MCF 10A (cell line): Measurements from ENCODE around the gene ADK. TPM values are rescaled to one million over a fixed set of nuclear protein-coding genes. Genes with fewer than 3 reads are reported as not detected.

Experiments used
- BruUV-seq: library from RNA; stranded (reverse); fragments of 400-500 nt; replicated peaks from 2 replicates; lab custom pipeline; 2021; lab: Mats Ljungman, UMichigan
- CTCF ChIA-PET: fragments of 300-600 bp; sonication (Branson Sonifier 250); formaldehyde crosslinking; extraction: SDS; loops from one replicate; lab custom pipeline; 2021; ENCODE audit warnings: antibody characterized with exemption, inconsistent platforms; lab: Yijun Ruan, JAX
- POLR2A ChIA-PET: fragments of 300-600, 350-650 bp; sonication (Branson Sonifier 250); formaldehyde crosslinking; extraction: SDS; loops from one replicate; lab custom pipeline; 2020; ENCODE audit warnings: antibody characterized with exemption, inconsistent platforms; lab: Yijun Ruan, JAX
- DNase-seq: peaks from one replicate; pipeline ENCODE4 v3.0.0-alpha.2; 2018; ENCODE audit not compliant: unreplicated experiment
- H3K27ac Mint-ChIP-seq: one replicate; pipeline ENCODE4 v1.8.0; 2022; ENCODE audit warnings: mild to moderate bottlenecking, low read depth, mixed read lengths; ENCODE audit not compliant: unreplicated experiment
- H3K27me3 Mint-ChIP-seq: one replicate; pipeline ENCODE4 v1.8.0; 2022; ENCODE audit warnings: mixed read lengths; ENCODE audit not compliant: insufficient read depth, unreplicated experiment
- H3K36me3 Mint-ChIP-seq: one replicate; pipeline ENCODE4 v1.8.0; 2022; ENCODE audit warnings: mild to moderate bottlenecking, moderate library complexity, mixed read lengths; ENCODE audit not compliant: insufficient read depth, unreplicated experiment
- H3K4me1 Mint-ChIP-seq: one replicate; pipeline ENCODE4 v1.8.0; 2022; ENCODE audit warnings: mixed read lengths; ENCODE audit not compliant: insufficient read depth, unreplicated experiment
- H3K4me3 Mint-ChIP-seq: one replicate; pipeline ENCODE4 v1.8.0; 2022; ENCODE audit warnings: mild to moderate bottlenecking, moderate library complexity, mixed read lengths; ENCODE audit not compliant: unreplicated experiment
- H3K9me3 Mint-ChIP-seq: one replicate; pipeline ENCODE4 v1.8.0; 2022; ENCODE audit warnings: mixed read lengths; ENCODE audit not compliant: unreplicated experiment
- intact Hi-C: fragments of 100-400 bp; cut with micrococcal nuclease; formaldehyde crosslinking; loops from 2 replicates; pipeline ENCODE4 v1.14.1; 2022
- total RNA-seq: library from RNA; stranded (reverse); gene quantifications from 2 replicates; pipeline ENCODE4 v1.2.3, GENCODE V29; 2022
- TF ChIP-seq, protein P1 (sequence below): fragments of 200-600 bp; IDR thresholded peaks from one replicate; pipeline ENCODE4 v1.8.0; 2022; ENCODE audit warnings: antibody characterized with exemption, mild to moderate bottlenecking; ENCODE audit not compliant: unreplicated experiment

ADK gene
- total RNA-seq, 1 experiment from 2014 or later = 98.6 TPM

DNA sequence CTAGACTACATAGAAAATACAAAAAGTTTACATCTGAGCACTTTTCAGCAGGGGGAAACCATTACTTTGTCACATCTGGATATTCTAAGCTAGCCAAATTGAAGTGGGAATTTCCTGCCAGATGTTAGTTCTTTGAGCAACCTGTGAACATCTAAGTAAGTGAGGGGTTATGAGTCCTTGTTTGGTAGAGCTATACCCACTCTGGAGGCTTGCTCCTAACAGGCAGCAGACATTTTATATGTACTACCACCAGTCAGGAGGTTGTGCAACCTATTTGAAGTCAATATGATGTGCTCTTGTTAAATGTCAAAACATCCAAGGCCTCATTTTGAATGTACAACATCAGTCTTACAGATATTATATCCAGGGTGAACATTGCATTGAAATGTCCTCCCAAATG, 532.0 kb downstream of the ADK start:
- Mint-ChIP-seq H3K27ac (no peak overlapping the region), H3K4me1 (no peaks in the 10 kb centered on the region), H3K27me3 (no peaks in the 10 kb centered on the region), H3K36me3 (peaks cover 16% of the 10 kb centered on the region), H3K4me3 (no peak overlapping the region), H3K9me3 (no peaks in the 10 kb centered on the region)
- POLR2A ChIA-PET = interaction anchor here (0.9 to 1.2 kb wide), 2 partner anchors 21 to 221 kb away, joined by 3 to 6 read pairs; no protein-coding TSS in a partner anchor
- CTCF ChIA-PET = interaction anchor here (0.6 kb wide), 1 partner anchor 281 kb away, joined by 3 read pairs; no protein-coding TSS in a partner anchor
- TF ChIP-seq, protein P1, sequence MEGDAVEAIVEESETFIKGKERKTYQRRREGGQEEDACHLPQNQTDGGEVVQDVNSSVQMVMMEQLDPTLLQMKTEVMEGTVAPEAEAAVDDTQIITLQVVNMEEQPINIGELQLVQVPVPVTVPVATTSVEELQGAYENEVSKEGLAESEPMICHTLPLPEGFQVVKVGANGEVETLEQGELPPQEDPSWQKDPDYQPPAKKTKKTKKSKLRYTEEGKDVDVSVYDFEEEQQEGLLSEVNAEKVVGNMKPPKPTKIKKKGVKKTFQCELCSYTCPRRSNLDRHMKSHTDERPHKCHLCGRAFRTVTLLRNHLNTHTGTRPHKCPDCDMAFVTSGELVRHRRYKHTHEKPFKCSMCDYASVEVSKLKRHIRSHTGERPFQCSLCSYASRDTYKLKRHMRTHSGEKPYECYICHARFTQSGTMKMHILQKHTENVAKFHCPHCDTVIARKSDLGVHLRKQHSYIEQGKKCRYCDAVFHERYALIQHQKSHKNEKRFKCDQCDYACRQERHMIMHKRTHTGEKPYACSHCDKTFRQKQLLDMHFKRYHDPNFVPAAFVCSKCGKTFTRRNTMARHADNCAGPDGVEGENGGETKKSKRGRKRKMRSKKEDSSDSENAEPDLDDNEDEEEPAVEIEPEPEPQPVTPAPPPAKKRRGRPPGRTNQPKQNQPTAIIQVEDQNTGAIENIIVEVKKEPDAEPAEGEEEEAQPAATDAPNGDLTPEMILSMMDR = no peak
- BruUV-seq = no TSS peak
- intact Hi-C loops = no loop called here
- DNase-seq = no peak

DNA sequence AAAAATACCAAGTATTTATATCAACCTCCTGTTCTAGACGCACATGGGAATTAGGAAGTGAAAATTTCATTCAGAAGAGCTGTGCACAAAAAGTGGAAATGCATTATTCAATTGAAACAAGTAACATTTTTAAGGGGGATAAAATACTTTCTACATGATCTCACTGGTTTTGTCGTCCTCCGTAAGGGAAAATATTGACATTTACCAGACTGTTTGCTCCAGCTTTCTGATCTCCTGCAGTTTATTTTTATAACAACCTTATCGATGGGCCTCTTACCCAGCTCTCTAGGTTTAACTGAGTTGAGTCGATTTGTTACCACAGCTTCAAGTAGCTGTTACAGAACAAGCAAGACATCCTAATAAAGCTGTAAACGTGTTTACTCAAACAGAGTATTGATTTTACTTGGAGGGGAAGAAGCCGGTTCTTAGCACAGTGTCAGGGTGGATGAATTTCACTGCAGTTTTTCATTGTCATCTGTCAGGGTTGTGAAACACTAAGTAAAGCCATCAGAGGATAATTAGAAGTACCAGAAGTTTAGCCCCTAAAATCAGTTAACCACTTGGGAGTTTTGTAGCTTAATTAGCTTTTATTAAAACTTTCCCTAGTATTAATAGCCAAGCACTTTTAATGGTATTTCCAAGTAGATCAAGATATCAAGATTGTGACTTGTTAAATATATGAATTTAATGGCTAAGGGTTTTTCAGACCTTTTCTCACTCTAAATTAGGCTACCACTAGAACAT, 532.8 kb downstream of the ADK start:
- Mint-ChIP-seq H3K4me3 (no peak overlapping the region), H3K9me3 (no peaks in the 10 kb centered on the region), H3K4me1 (no peaks in the 10 kb centered on the region), H3K36me3 (peaks cover 13% of the 10 kb centered on the region), H3K27ac (no peak overlapping the region), H3K27me3 (no peaks in the 10 kb centered on the region)
- BruUV-seq = no TSS peak
- ChIA-PET POLR2A (interaction anchor here (1.2 kb wide), 1 partner anchor 22 kb away, joined by 3 read pairs; no protein-coding TSS in a partner anchor), CTCF (no interaction called here)
- intact Hi-C loops = no loop called here
- no peak for DNase-seq
- TF ChIP-seq, protein P1 = no peak

DNA sequence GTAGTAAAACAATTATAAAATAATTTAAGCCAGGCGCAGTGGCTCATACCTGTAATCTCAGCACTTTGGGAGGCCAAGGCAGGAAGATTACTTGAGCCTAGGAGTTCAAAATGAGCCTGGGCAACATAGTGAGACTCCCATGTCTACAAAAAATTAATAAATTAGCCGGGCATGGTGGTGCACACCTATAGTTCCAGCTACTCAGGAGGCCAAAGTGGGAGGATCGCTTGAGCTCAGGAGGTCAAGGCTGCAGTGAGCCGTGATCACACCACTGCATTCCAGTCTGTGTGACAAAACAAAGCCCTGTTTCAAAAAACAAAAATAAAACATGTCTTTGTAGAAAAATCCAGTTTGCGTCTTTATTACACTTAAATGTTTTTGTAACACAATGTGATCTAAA, 533.4 kb downstream of the ADK start:
- H3K36me3 Mint-ChIP-seq = peaks cover 13% of the 10 kb centered on the region
- CTCF ChIA-PET = no interaction called here
- no TSS peak for BruUV-seq
- H3K4me1 Mint-ChIP-seq = no peaks in the 10 kb centered on the region
- no peak overlapping the region for H3K27ac Mint-ChIP-seq
- H3K9me3 Mint-ChIP-seq = no peaks in the 10 kb centered on the region
- TF ChIP-seq, protein P1 = no peak
- H3K27me3 Mint-ChIP-seq = no peaks in the 10 kb centered on the region
- intact Hi-C loops = no loop called here
- POLR2A ChIA-PET = no interaction called here
- H3K4me3 Mint-ChIP-seq = no peak overlapping the region
- no peak for DNase-seq

DNA sequence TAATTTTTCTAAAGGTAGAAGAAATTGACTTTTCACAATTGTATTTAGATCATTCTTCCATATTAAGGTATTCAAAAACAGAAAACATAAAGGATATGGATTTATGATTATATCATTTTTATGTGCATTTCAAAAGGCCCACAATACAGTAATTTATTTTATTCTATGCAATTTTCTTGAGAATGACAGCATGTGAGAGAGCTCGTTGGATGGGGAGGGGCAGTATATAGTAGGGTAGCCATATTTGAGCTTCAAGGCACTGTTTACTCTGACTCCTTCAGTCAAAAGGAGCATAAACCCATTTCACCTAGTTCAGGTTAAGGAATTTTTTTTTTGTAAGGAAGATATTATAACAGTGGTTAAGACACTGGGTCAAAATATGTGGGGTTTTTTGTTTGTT, 534.5 kb downstream of the ADK start:
- ChIA-PET POLR2A (no interaction called here), CTCF (no interaction called here)
- DNase-seq = no peak
- H3K9me3 Mint-ChIP-seq = no peaks in the 10 kb centered on the region
- no peaks in the 10 kb centered on the region for H3K27me3 Mint-ChIP-seq
- no peak overlapping the region for H3K4me3 Mint-ChIP-seq
- intact Hi-C loops = no loop called here
- H3K4me1 Mint-ChIP-seq = no peaks in the 10 kb centered on the region
- TF ChIP-seq, protein P1 = no peak
- no peak overlapping the region for H3K27ac Mint-ChIP-seq
- BruUV-seq = no TSS peak
- H3K36me3 Mint-ChIP-seq = peaks cover 9% of the 10 kb centered on the region
